Inflammatory macrophage (primary cell): ENCODE measurements around the gene GSTO1.

Source experiments
- DNase-seq, 2 donors: peaks; one replicate each; pipeline ENCODE4 v3.0.0-alpha.2; 2020 to 2022

Gene GSTO1

DNA sequence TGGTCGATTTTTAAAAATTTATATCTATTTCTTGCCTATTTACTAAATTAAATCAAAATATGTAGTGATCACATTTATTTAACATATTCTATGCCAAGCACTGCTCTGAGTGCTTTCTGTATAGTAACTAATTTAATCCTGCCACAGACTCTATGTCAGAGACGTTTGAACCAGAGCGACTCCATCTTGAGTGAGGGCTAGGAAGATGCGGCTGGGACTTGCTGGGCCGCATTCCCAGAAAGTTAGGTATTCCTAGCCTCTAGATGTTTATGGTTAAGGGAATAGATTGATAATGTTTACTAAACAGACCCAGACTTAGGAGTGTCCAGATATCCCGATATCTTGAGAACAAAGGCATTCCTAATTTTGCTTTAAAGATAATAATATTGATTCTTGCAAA lies 3.2 kb upstream of the GSTO1 start:
- no peak for DNase-seq

DNA sequence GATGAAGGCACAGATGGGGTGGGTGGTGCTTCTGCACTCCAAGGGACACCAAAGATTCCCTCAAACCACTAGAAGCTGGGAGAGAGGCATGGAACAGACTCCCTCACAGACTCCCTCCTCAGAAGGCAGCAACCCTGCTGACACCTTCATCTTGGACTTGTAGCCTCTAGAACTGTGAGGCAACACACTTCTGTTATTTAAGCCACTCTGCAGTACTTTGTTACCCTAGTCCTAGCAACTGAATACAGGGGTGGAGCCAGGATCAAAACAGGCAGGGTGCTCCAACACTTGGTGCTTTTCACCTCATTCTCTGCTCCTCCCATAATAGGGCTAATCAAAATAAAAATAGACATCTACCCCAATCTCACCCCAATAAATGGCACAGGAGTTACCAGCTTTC lies 2.3 kb upstream of the GSTO1 start:
- peak; percentile 33 to 43 for DNase-seq

- peak in 1 of 2 donors; percentile 42 for DNase-seq
Observed at GRCh38 chr10:104253106-104253505, 1.6 kb upstream of the GSTO1 start.

GRCh38 chr10:104253606-104254410 lies 884 bp upstream of the GSTO1 start:
- peak in 1 of 2 donors; percentile 15 for DNase-seq

DNA sequence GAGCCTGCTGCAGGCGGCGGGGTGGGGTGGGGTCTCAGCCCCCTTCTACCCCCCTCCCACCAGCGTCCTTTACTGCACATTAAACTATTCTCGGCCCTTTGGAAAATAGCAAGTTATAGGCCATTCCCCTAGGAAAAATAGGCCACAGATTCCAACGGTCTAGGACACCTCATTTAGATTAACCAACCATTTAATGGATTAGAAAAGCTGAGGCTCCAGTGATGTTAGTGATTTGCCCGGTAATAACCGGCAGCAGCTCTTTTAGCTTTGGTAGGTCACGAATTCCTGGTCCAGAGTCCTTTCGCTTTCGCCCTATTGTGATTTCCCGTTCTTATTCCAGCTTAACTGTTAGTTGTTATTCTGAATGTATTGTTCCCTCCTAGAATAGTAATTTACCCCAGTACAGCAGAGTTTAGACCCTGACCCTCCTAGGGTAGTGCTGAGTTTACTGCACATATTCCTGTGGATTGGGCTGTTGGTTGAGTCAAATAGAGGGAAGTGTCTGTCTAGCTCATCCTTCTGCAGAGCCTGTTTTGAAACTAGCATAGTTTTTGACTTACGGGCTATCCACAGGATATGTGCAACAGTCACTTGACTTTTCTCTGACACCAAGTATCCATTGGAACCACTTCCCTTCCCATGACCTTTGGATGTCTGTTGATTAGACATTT lies 754 bp downstream of the GSTO1 start:
- peak; percentile 93 for DNase-seq

DNA sequence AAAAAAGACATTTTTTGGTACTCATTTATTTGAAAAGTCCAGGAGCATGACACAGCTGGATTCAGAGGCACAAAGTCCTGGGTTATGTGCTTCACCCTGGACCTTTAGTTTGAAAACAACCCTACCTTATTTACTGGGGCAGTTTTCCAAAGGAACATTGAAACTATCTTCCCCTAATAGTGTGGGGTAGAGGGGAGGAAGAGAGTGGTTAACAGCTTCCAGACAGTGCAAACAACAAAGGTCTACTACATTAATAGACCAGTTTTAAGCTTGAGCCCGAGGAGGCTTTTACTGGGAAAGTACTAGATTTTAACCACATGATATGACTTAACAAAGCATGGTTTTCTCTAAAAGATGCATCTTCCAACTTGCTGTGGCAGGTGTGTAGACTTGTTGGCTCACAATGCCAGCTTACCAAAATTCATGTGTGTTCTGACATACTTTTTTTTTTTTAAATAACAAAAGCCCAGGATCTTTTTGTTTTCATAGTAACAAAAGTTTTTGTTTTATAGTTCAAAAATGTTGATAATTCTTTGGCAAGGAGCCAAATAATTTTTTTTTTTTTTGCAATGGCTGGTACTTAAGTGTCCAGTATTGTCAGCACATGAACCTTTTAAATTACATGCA lies 1.8 kb downstream of the GSTO1 start:
- DNase-seq: no peak

DNA sequence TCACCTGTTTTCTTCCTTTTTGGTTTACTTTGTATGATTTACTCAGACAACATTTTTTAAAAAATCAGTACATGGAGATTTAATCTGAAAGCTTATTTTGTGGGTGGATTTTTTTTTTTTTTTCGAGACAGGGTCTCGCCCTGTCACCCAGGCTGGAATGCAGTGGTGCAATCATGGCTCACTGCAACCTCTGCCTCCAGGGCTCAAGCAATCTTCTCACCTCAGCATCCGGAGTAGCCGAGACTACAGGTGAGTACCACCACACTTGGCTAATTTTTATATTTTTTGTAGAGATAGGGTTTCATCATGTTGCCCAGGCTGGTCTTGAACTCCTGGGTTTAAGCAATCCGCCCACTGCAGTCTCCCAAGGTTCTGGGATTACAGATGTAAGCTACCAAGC lies 2.5 kb downstream of the GSTO1 start:
- DNase-seq: peak in 1 of 2 donors; percentile 53

- no peak for DNase-seq
Observed at GRCh38 chr10:104258209-104258608, 3.5 kb downstream of the GSTO1 start.

GRCh38 chr10:104259456-104259855 lies 4.8 kb downstream of the GSTO1 start:
- no peak for DNase-seq

- DNase-seq: no peak
Observed at GRCh38 chr10:104259999-104260774, 5.5 kb downstream of the GSTO1 start.

GRCh38 chr10:104260775-104261115 lies 6.1 kb downstream of the GSTO1 start:
- DNase-seq: peak; percentile 60 to 69

DNA sequence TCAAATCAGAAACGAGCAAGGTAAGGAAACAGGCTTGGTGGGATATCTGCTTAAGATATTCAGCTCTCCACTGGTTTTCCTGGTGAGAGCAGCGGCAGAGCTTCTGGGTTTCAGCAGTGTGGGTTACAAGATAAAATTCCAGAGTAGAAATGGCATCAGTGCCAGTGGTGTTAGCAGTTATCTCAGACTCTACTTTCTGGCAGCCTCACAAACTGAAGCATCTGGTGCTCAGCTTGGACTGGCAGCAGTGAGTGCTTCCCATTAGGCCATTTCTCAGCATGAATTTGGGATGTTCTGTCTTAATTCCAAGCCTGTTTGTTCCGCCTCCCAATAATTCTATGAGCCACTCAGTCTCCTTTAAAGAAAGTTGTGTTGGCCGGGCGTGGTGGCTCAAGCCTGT lies 7.4 kb downstream of the GSTO1 start:
- DNase-seq: no peak

- DNase-seq: no peak
Observed at GRCh38 chr10:104264783-104265182, 10.1 kb downstream of the GSTO1 start.

GRCh38 chr10:104267721-104268404 lies 13.2 kb downstream of the GSTO1 start:
- DNase-seq: no peak

GRCh38 chr10:104268405-104268712 lies 13.7 kb downstream of the GSTO1 start:
- DNase-seq: peak in 1 of 2 donors; percentile 33

DNA sequence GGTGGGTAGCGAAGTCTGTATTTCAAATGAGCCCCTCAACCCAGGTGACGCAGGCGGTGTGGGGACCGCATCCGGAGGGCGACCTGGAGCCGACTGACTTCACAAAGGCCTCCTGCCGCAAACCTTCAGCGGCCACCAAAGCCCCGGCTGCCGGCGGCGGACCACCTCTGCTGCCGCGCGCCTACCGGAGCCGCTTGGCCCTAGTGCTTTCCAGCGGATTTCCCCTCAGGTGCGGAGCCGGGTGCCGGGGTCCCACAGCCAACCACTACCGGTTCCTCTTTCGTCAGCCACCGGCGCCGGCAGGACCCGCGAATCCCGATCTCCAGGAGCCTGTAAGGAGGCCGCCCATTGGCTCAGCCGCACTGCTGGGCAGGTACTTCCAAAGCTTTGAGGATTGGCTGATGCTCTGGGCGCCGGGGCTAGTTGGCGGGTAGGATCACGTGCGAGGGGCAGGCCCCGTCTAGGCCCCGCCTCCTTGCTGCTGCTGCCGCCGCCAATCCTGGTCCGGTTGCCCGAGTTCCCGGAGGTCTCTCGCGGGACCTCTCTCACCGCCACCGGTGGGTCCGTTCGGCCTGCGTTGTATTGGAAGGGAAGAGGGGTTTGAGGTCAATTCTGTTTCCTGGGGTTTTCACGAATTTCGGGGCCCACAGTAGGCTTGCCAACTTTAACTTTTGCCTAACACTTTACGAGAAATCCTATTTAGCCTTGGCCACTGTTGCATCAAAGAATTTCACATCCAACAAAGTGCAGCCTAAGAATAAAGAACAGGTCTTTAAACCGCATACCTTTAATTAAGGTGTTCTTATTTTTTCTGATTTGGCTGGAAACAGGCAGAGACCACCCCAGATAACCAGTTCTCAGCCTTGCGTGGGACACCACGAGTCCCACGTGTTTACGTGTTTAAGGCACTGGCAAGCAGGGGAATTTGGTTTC lies 14.3 kb downstream of the GSTO1 start, which contains the start of gene GSTO2:
Gene GSTO2, plus strand, starts transcription at position 472 of the 933 bp plus-strand sequence. CDS start 5,732 bp downstream, outside the sequence.
- DNase-seq: peak; percentile 97

- no peak for DNase-seq
Observed at GRCh38 chr10:104273286-104273685, 18.6 kb downstream of the GSTO1 start.

- DNase-seq: no peak
Observed at GRCh38 chr10:104273899-104274575, 19.3 kb downstream of the GSTO1 start.

- peak in 1 of 2 donors; percentile 26 for DNase-seq
Observed at GRCh38 chr10:104274762-104275721, 20.4 kb downstream of the GSTO1 start.
